Measurements from ENCODE around the gene CELF5.

CELF5 gene

GRCh38 chr19:3291644-3292043 is 67.2 kb downstream of the CELF5 start:
- no peaks in the 10 kb centered on the region for H3K79me2 ChIP-seq (ENCODE audit: insufficient read depth, low read length)
- no peak overlapping the region for H3K4me2 ChIP-seq (ENCODE audit: low read length)
- no peak overlapping the region for H2AFZ ChIP-seq (ENCODE audit: low read length)
- no peaks in the 10 kb centered on the region for H3K9me3 ChIP-seq (ENCODE audit: low read length)
- no peaks in the 10 kb centered on the region for H3K36me3 ChIP-seq (ENCODE audit: insufficient read depth, low read length)
- no peak overlapping the region for H3K4me3 ChIP-seq (ENCODE audit: low read depth, low read length, poor library complexity, severe bottlenecking)
- TF ChIP-seq CTCF (IDR thresholded peaks at IDR 0.05; ENCODE audit: low read length): no peak
- no peak for TF ChIP-seq EZH2 (IDR thresholded peaks at IDR 0.05; ENCODE audit: borderline replicate concordance, low read length)
- H4K20me1 ChIP-seq (ENCODE audit: insufficient read depth, low read length): no peaks in the 10 kb centered on the region
- no peaks in the 10 kb centered on the region for H3F3A ChIP-seq (ENCODE audit: insufficient read depth, low read length)
- no peak overlapping the region for H3K9ac ChIP-seq (ENCODE audit: low read length)
- H3K27ac ChIP-seq (ENCODE audit: low read depth, low read length, poor library complexity, severe bottlenecking): no peak overlapping the region
- H3K27me3 ChIP-seq (ENCODE audit: insufficient read depth, low read length): peaks cover 8% of the 10 kb centered on the region; the same call in 1 of the 2 replicates
- H3K4me1 ChIP-seq (ENCODE audit: insufficient read depth, low read length, severe bottlenecking): no peaks in the 10 kb centered on the region
- no peaks in the 10 kb centered on the region for H3K9me2 ChIP-seq (ENCODE audit: low read depth, low read length)

GRCh38 chr19:3292958-3293529 is 68.6 kb downstream of the CELF5 start:
- Histone ChIP-seq H4K20me1 (ENCODE audit: insufficient read depth, low read length) (no peaks in the 10 kb centered on the region), H3K4me1 (ENCODE audit: insufficient read depth, low read length, severe bottlenecking) (no peaks in the 10 kb centered on the region), H3K36me3 (ENCODE audit: insufficient read depth, low read length) (no peaks in the 10 kb centered on the region), H3K4me2 (ENCODE audit: low read length) (no peak overlapping the region), H3K27ac (ENCODE audit: low read depth, low read length, poor library complexity, severe bottlenecking) (no peak overlapping the region), H3K9me3 (ENCODE audit: low read length) (no peaks in the 10 kb centered on the region), H2AFZ (ENCODE audit: low read length) (no peak overlapping the region), H3K27me3 (ENCODE audit: insufficient read depth, low read length) (peaks cover 8% of the 10 kb centered on the region; the same call in 1 of the 2 replicates), H3K9me2 (ENCODE audit: low read depth, low read length) (no peaks in the 10 kb centered on the region), H3K79me2 (ENCODE audit: insufficient read depth, low read length) (no peaks in the 10 kb centered on the region), H3K4me3 (ENCODE audit: low read depth, low read length, poor library complexity, severe bottlenecking) (no peak overlapping the region), H3F3A (ENCODE audit: insufficient read depth, low read length) (no peaks in the 10 kb centered on the region), H3K9ac (ENCODE audit: low read length) (no peak overlapping the region)
- TF ChIP-seq CTCF (IDR thresholded peaks at IDR 0.05; ENCODE audit: low read length): no peak
- no peak for TF ChIP-seq EZH2 (IDR thresholded peaks at IDR 0.05; ENCODE audit: borderline replicate concordance, low read length)

GRCh38 chr19:3293560-3293959 is 69.1 kb downstream of the CELF5 start:
- no peaks in the 10 kb centered on the region for H3K79me2 ChIP-seq (ENCODE audit: insufficient read depth, low read length)
- H3K4me2 ChIP-seq (ENCODE audit: low read length): no peak overlapping the region
- no peak overlapping the region for H3K9ac ChIP-seq (ENCODE audit: low read length)
- H3K4me3 ChIP-seq (ENCODE audit: low read depth, low read length, poor library complexity, severe bottlenecking): no peak overlapping the region
- H3K27me3 ChIP-seq (ENCODE audit: insufficient read depth, low read length): peaks cover 8% of the 10 kb centered on the region; the same call in 1 of the 2 replicates
- H3K4me1 ChIP-seq (ENCODE audit: insufficient read depth, low read length, severe bottlenecking): no peaks in the 10 kb centered on the region
- no peaks in the 10 kb centered on the region for H3K9me2 ChIP-seq (ENCODE audit: low read depth, low read length)
- no peak overlapping the region for H3K27ac ChIP-seq (ENCODE audit: low read depth, low read length, poor library complexity, severe bottlenecking)
- H3K9me3 ChIP-seq (ENCODE audit: low read length): no peaks in the 10 kb centered on the region
- TF ChIP-seq CTCF (IDR thresholded peaks at IDR 0.05; ENCODE audit: low read length) (no peak), EZH2 (IDR thresholded peaks at IDR 0.05; ENCODE audit: borderline replicate concordance, low read length) (no peak)
- no peak overlapping the region for H2AFZ ChIP-seq (ENCODE audit: low read length)
- no peaks in the 10 kb centered on the region for H3F3A ChIP-seq (ENCODE audit: insufficient read depth, low read length)
- no peaks in the 10 kb centered on the region for H3K36me3 ChIP-seq (ENCODE audit: insufficient read depth, low read length)
- no peaks in the 10 kb centered on the region for H4K20me1 ChIP-seq (ENCODE audit: insufficient read depth, low read length)
